MM.1S (cell line): ENCODE data around the gene PPBP.

ENCODE experiments used
- DNase-seq: peaks from one replicate; pipeline ENCODE4 v3.0.0-alpha.2; 2015
- H2AFZ ChIP-seq: fragments of 300-600 bp; sonication (generic); 2 replicates; pipeline ENCODE4 v1.6.0; 2016; ENCODE audit warnings: antibody characterized with exemption, low read length
- H3F3A ChIP-seq: fragments of 300-600 bp; sonication (generic); 2 replicates; pipeline ENCODE4 v1.6.1; 2016; ENCODE audit warnings: mild to moderate bottlenecking, antibody characterized with exemption, low read length, moderate library complexity, mixed read lengths; ENCODE audit not compliant: insufficient read depth
- H3K27ac ChIP-seq: fragments of 300-600 bp; sonication (generic); 2 replicates; pipeline ENCODE4 v1.5.1; 2016; ENCODE audit warnings: mild to moderate bottlenecking, low read length
- H3K27me3 ChIP-seq: fragments of 300-600 bp; sonication (generic); replicated peaks from 2 replicates; pipeline ENCODE4 v1.6.0; 2016; ENCODE audit warnings: low read length; ENCODE audit not compliant: insufficient read depth
- H3K36me3 ChIP-seq: fragments of 300-600 bp; sonication (generic); replicated peaks from 2 replicates; pipeline ENCODE4 v1.6.1; 2016; ENCODE audit warnings: mild to moderate bottlenecking, low read length, mixed read lengths; ENCODE audit not compliant: insufficient read depth
- H3K4me1 ChIP-seq: fragments of 300-600 bp; sonication (generic); 2 replicates; pipeline ENCODE4 v1.6.1; 2016; ENCODE audit warnings: low read length, mixed read lengths
- H3K4me2 ChIP-seq: fragments of 300-600 bp; sonication (generic); 2 replicates; pipeline ENCODE4 v1.6.0; 2016; ENCODE audit warnings: low read depth, low read length
- H3K4me3 ChIP-seq: fragments of 300-600 bp; sonication (generic); 2 replicates; pipeline ENCODE4 v1.5.1; 2016; ENCODE audit warnings: low read length, mixed read lengths
- H3K79me2 ChIP-seq: fragments of 300-600 bp; sonication (generic); 2 replicates; pipeline ENCODE4 v1.6.1; 2016; ENCODE audit warnings: mixed run types, low read length, mixed read lengths
- H3K9ac ChIP-seq: fragments of 300-600 bp; sonication (generic); 2 replicates; pipeline ENCODE4 v1.6.1; 2016; ENCODE audit warnings: low read length, mixed read lengths
- H3K9me2 ChIP-seq: fragments of 300-600 bp; sonication (generic); replicated peaks from 2 replicates; pipeline ENCODE4 v1.6.1; 2016; ENCODE audit warnings: mild to moderate bottlenecking, low read length, mixed read lengths; ENCODE audit not compliant: insufficient read depth
- H3K9me3 ChIP-seq: fragments of 300-600 bp; sonication (generic); replicated peaks from 2 replicates; pipeline ENCODE4 v1.6.1; 2016; ENCODE audit warnings: mild to moderate bottlenecking, low read length, mixed read lengths; ENCODE audit not compliant: insufficient read depth
- H4K20me1 ChIP-seq: fragments of 300-600 bp; sonication (generic); 2 replicates; pipeline ENCODE4 v1.6.1; 2016; ENCODE audit warnings: mild to moderate bottlenecking, low read length, moderate library complexity, mixed read lengths; ENCODE audit not compliant: insufficient read depth
- EZH2 ChIP-seq: fragments of 300-600 bp; sonication (generic); optimal IDR thresholded peaks from 2 replicates; pipeline ENCODE3; 2017; ENCODE audit warnings: low read depth, mild to moderate bottlenecking, antibody characterized with exemption, low read length, mixed read lengths
- EZH2phosphoT487 ChIP-seq: fragments of 300-600 bp; sonication (generic); IDR thresholded peaks from 2 replicates; pipeline ENCODE4 v1.6.1; 2018; ENCODE audit warnings: antibody characterized with exemption, low read length
- TF ChIP-seq, protein P1 (sequence below): fragments of 300-600 bp; sonication (generic); IDR thresholded peaks from 2 replicates; pipeline ENCODE4 v1.5.1; 2016; ENCODE audit warnings: antibody characterized with exemption, low read length, mixed read lengths

The PPBP gene

DNA sequence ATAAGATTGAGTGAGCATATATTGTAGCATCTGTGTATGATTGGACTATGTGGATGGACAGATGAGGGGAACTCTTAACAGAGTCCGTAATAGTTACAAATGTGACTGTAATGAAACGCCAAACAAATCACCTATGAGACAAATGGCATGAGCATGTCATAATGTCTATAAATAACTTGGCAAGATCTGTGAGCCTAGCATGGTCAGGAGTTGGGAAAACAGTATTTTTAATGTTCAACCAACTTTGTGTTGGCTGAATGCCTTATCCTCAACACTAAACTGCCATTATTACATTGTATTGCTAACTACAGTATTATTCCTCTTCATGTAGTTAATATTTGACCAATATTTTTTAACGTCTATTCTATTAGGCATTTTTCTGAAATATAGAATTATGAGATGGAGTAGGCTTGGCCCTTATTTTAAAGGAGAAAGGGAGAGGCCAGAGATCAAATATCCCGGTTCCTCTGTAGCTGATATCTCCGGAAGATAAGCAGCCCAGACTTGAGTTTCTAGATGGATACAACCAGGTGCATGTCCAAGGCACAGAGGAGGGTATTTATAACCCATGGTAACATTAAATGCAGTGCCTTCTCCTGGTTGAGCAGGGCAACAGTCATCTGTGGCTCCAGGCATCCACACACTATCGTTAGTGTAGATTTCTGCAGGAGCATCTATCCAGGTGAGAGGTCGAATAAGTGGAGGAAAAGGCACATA, 38.8 kb downstream of the PPBP start:
- no peak for TF ChIP-seq EZH2phosphoT487
- TF ChIP-seq EZH2, result no peak
- TF ChIP-seq, protein P1, sequence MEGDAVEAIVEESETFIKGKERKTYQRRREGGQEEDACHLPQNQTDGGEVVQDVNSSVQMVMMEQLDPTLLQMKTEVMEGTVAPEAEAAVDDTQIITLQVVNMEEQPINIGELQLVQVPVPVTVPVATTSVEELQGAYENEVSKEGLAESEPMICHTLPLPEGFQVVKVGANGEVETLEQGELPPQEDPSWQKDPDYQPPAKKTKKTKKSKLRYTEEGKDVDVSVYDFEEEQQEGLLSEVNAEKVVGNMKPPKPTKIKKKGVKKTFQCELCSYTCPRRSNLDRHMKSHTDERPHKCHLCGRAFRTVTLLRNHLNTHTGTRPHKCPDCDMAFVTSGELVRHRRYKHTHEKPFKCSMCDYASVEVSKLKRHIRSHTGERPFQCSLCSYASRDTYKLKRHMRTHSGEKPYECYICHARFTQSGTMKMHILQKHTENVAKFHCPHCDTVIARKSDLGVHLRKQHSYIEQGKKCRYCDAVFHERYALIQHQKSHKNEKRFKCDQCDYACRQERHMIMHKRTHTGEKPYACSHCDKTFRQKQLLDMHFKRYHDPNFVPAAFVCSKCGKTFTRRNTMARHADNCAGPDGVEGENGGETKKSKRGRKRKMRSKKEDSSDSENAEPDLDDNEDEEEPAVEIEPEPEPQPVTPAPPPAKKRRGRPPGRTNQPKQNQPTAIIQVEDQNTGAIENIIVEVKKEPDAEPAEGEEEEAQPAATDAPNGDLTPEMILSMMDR, result no peak
- Histone ChIP-seq H4K20me1 (no peaks in the 10 kb centered on the region), H3K79me2 (no peaks in the 10 kb centered on the region), H3K4me3 (no peak overlapping the region), H3K27ac (no peak overlapping the region), H3K9me3 (no peaks in the 10 kb centered on the region), H3F3A (no peaks in the 10 kb centered on the region), H3K4me1 (no peaks in the 10 kb centered on the region), H3K9me2 (no peaks in the 10 kb centered on the region), H3K36me3 (no peaks in the 10 kb centered on the region), H3K4me2 (no peak overlapping the region), H2AFZ (no peak overlapping the region), H3K9ac (no peak overlapping the region), H3K27me3 (no peaks in the 10 kb centered on the region)
- DNase-seq, result no peak

DNA sequence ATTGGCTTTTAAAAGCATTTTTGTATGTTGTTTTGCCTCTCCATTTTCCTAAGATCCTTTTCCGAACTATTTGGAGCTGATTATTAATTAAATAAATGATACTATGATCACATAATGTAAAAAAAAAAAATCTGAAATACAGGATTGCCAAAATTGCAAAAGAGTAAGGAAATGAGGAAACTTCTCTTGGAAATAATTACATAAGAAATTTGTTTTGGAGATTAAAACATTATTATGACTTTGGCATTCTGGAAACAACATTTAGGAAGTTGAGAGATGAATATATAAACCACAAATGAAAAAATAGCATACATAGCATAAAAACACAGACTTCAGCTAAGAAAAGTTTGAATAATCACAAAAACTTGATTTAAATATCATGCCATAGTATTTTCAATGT, 39.7 kb downstream of the PPBP start:
- Histone ChIP-seq H3K27me3 (no peaks in the 10 kb centered on the region), H4K20me1 (no peaks in the 10 kb centered on the region), H3K4me1 (no peaks in the 10 kb centered on the region), H3K36me3 (no peaks in the 10 kb centered on the region), H2AFZ (no peak overlapping the region), H3K27ac (no peak overlapping the region), H3K79me2 (no peaks in the 10 kb centered on the region), H3K9me2 (no peaks in the 10 kb centered on the region), H3F3A (no peaks in the 10 kb centered on the region), H3K9me3 (no peaks in the 10 kb centered on the region), H3K4me2 (no peak overlapping the region), H3K4me3 (no peak overlapping the region), H3K9ac (no peak overlapping the region)
- no peak for DNase-seq
- TF ChIP-seq EZH2phosphoT487 (no peak), EZH2 (no peak)
- TF ChIP-seq, protein P1, result no peak

DNA sequence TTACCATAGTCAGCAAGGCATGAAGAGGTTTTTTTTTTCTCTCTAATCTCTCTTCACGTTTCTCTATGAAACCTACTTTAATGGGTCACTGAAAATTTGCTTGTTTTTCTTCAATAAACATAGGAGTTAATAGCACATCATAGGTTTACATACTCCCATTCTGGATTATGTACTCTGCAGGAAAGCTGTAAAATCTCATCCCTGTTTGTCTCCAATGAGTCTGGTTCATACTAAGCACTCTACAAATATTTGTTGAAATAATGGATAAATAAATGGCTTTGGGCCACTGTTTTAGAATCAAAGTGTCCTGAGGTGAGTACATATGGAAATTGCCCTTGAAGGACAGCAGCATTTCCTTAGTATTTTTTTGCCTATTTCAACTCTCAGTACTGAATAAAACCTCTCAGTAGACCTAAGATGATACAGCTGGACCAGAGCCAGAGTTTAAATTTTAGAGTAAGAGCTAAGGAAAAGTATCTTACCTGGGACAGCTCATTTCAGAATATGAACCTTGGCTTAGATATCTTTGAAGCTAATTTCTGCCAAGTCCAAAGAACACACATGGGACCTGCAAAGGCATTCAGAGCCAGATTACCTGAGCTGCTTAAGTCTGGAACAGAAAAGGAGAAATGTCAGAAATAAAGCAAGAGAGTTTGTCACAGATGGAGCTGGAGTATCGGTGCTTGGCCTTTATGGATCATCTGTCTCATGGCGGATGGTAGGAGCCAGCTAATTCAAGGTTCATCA, 40.6 kb downstream of the PPBP start:
- H3K9ac ChIP-seq, result no peak overlapping the region

More for the DNA sequence above, 40.6 kb downstream of the PPBP start:
- Histone ChIP-seq H3K4me1 (no peaks in the 10 kb centered on the region), H3K27me3 (no peaks in the 10 kb centered on the region), H3K36me3 (no peaks in the 10 kb centered on the region), H3K4me3 (no peak overlapping the region), H3K27ac (no peak overlapping the region), H3K9me3 (no peaks in the 10 kb centered on the region), H3K4me2 (no peak overlapping the region), H3F3A (no peaks in the 10 kb centered on the region), H4K20me1 (no peaks in the 10 kb centered on the region), H2AFZ (no peak overlapping the region), H3K79me2 (no peaks in the 10 kb centered on the region), H3K9me2 (no peaks in the 10 kb centered on the region)
- TF ChIP-seq, protein P1, result no peak
- TF ChIP-seq EZH2 (no peak), EZH2phosphoT487 (no peak)
- DNase-seq, result no peak
